GM15510 (cell line): Measurements from ENCODE around the gene IGF1R.

ENCODE experiments used
- POLR2A ChIP-seq: IDR thresholded peaks from 3 replicates; pipeline ENCODE4 v1.6.1; 2011; ENCODE audit warnings: borderline replicate concordance; ENCODE audit not compliant: insufficient read length; ENCODE audit errors: extremely low read depth

Gene IGF1R

DNA sequence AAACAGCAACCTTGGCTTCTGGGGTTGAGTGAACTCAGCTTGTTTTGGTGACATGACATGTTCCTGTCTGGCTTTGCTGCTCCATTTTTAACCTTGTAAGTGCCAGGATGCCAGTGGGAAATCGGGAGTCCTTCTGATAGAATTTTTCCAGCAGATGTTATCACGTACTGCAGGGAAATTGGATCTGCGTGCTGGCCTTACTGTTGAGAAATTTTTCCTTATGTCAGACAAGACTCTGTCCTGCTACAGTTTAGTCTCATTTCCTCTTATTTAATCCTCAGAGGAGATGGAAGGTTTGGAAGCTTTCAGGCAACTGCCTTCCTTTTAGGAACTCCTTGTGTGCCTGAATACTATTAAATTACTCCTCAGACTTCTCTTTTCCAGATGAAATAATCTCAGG lies 278.7 kb downstream of the IGF1R start:
- no peak for TF ChIP-seq POLR2A

DNA sequence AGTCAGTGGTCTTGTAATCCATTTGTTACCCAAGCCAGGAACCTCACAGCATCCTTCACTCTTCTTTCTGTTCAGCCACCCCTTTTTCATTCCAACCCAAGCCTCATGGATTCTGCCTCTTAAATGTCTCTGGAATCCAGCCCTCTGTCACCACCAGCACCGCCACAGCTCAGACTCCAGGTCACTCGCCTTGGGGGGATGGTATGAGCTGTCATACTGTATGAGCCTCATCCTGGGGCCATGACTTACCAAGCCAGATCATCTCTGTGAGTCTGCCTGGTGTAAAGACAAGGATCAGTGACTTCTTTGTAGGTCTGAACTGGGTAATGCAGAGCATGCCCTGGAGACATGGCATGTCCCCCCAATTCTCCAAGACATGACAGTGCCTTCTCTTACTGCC lies 279.7 kb downstream of the IGF1R start:
- TF ChIP-seq POLR2A: no peak

DNA sequence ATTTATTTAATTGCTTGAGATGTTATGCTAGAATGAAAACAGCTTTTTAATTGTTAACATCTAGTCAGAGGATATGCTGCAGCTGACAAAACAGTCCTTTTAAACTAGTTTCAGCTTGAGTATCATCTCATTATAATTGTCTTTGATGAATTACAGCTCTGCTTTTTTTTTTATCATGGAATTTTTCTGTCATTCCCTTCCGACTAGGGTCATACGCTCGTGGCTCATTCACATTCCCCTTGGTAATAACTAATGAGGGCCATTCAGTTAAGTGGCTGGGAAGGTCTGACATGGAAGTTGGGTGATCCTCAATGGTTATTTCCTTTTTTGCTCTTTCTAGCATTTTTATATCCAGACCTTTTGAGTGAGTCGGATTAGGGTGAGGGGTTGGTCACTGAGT lies 282.2 kb downstream of the IGF1R start:
- no peak for TF ChIP-seq POLR2A

DNA sequence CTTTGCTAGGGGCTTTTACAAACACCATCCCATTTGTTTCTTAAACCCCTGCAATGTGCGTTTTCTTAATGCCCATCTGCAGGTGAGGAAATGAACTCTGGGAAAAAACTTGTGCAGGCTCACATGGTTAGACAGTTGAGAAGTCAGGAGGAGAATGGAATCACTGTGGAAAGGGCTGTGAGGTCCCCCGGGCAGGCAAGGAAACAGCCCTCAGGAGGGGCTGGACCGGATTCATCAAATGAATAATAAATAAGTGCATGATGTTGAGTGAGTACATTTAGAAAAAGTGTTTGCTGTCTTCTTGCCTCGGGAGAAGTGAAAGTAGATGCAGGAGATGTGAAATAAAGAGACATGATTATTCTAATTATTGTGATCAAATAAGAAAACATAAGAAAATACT lies 282.7 kb downstream of the IGF1R start:
- no peak for TF ChIP-seq POLR2A

DNA sequence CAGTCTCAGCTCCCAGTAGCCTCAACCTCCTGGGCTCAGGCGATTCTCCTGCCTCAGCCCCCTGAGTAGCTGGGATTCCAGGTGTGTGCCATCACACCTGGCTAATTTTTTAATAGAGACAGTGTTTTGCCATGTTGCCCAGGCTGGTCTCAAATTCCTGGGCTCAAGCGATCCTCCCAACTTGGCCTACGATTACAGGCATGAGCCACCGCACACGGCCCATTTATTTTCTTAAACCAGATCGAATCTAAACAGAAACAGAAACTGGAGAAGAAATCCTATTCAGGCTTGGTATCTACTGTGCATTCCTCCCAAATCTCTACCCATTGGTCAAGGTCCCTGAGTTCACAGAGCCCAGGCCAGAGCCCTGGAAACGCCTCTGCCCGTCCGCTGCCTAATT lies 285.1 kb downstream of the IGF1R start:
- no peak for TF ChIP-seq POLR2A

DNA sequence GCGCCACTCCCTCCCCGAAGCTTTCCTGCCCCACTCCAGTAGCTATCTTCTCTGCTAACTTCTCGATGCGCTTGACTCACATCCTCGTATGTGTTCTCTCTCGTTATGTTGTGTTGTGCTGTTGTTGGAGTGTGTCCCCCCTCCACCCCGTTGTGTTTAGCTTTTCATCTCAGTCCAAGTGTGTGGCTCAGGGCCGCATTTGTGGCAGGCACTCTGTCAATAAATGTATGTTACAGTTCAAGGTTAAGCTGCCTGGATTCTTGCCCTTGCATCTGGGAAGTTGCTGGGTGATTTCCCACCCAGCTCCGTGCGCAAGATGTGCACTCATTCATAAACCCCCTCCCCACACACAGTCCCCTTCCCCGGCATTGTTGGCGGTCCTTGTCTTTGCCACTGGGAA lies 287.4 kb downstream of the IGF1R start:
- TF ChIP-seq POLR2A: no peak

DNA sequence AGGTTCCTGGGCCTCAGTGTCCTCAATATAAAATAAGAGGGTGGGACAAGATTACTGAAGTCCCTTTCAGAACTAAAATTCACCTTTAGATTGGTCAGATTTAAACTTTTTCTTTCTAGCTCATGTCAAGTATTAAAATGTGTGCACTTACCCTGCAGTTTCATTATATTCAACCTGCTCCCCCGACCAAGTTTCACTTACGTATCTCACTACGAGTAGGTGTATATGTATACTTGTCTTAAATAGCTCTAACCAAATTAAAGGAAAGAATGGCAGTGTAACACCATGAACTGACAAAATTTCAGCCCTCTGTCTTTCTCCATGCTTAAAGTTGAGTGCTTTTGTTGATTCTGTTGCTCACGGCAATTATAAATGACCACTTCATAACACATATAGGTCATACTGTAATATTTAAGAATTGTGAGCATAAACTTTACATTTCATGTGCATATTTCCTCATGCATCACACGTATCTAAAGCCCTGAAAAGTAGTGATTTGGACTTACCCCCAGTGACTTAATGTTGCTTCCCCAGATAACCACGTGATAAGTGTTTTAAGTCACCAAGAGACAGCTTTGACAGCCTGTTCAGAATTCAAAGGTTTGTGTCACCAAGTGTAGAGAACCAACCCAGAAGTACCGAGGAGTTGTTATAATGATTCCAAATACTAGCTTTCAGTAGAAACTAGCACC lies 289.2 kb downstream of the IGF1R start:
- TF ChIP-seq POLR2A: no peak

DNA sequence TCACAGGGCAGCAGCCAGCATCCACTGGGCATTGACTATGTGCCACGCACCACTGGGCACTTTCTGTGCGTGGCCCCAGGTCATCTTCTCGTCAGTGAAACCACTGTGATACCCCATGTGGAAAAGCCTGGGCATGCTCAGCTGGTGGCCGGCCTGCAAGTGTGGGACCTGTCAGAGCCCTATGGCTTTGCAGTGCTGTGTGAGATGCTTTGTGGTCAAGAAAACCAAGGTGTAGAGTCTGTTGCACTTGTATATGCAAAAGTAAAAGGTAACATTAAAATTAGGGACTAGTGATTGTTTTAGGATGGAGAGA lies 289.7 kb downstream of the IGF1R start:
- no peak for TF ChIP-seq POLR2A

DNA sequence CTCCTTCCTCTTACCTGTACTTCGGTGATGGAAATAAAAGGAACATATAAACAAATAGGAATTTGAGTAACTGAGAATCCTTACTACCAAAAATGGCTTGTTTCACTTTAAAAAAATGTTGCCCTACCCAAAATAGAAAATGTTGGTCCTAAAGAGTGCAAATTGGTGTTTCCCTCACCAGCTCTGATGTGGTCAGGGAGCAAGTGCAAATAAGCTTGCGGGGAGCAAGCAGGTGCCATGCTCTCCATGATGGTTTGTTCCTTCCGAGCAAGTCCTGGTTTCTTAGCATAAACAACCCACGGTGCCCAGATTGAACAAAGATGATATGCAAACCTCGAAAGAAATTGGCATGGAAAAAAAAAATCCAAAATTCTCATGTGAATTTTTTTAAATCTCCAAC lies 290.5 kb downstream of the IGF1R start:
- TF ChIP-seq POLR2A: no peak

DNA sequence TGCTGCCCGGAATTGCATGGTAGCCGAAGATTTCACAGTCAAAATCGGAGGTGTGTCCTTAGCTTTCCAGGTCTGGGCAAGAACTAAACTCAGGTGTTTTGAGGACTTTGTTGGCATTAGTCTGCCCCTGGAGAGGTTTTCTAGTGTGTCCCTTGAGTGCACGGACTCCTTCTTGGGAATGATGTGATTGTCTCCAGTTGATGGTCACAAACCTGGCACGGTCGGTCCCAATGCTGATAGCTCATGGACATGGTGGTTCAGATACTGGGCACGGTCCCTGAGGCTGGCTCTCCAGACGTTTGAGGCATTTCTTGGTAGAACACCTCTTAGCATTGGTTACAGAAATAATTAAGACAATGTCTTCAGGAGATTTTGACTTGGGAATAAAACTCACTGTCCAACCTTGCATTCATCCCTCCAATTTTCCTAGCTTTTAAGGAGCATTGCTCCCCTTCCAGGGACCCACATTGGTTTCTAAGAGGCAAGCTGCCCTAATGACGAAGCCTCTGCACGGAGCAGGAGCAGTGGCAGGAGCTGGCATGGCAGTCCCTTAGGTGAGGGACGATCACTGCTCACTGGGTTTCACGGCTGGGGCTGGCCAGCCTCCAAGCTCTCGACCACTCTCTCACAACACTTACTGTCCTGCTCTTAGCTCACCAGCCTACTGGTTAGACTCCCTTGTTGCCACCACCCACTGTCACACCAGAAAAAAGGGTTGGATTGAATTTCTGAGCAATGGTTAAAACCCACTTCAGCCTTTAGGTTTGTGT lies 291.2 kb downstream of the IGF1R start:
- TF ChIP-seq POLR2A: no peak

DNA sequence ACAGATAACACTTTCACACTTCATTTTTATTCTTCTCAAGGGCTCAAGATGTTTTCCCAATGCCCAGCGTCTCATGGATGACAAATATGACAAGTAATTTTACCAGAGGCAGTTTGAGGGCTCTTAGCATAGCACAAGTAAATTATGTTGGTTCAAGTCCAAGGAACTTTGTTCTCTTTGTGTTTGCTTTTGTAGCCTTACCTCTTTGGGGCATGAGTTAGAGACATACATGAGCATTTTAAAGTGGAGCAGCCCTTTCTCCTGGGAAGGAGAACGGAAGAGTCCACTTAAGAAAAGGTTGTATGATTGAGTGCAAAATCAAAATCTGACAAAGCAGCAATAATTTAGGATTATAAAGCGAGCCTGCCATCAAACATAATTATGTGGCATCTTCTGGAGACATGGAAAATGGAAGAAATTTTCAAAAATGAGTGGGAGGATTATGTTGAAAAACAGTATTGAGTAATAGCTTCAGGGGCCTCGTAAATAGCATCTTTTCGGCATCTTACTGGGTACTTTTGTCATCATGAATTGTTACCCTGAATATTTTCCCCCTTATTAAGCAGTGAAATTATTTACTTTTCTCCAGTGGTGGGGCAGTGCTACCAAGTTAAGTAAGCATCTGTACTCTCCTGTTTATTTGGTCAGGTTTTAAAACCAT lies 293.4 kb downstream of the IGF1R start:
- no peak for TF ChIP-seq POLR2A

DNA sequence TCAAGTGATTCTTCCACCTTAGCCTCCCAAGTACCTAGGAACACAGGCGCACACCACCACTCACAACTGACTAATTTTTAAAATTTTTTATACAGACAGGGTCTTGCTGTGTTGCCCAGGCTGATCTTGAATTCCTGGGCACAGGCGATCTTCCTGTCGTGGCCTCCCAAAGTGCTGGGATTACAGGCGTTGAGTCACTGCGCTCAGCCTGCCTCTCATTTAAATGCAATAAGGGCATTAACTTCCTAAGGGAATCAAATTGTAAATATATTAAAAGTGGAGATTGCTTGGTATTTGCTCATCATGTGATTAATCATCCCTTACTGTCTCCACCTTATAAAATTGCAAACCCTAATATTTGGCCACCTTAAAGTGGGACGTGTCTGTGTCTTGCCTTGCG lies 294.1 kb downstream of the IGF1R start:
- TF ChIP-seq POLR2A: no peak

DNA sequence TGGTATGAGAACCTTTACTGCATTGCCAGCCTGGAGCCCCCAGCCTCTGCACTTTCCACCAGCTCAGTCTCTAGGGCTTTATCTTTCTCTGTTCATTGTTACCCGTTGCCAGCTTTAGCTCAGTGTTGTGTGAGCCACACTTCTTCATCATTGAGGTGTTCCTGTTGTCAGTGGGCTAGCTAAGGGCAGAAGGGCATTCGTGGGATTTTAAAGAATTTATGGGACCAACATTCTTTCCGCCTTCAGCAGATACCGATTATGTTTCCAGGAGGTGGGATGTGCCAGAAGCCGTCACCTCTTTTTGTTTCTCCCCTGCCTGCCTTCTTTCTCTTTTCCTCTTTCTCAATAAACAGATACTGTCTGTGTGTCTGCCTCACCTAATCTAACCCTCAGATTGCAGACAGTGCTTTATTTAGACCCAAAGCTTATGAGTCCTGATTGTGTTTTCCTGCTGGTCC lies 294.7 kb downstream of the IGF1R start:
- TF ChIP-seq POLR2A: no peak

DNA sequence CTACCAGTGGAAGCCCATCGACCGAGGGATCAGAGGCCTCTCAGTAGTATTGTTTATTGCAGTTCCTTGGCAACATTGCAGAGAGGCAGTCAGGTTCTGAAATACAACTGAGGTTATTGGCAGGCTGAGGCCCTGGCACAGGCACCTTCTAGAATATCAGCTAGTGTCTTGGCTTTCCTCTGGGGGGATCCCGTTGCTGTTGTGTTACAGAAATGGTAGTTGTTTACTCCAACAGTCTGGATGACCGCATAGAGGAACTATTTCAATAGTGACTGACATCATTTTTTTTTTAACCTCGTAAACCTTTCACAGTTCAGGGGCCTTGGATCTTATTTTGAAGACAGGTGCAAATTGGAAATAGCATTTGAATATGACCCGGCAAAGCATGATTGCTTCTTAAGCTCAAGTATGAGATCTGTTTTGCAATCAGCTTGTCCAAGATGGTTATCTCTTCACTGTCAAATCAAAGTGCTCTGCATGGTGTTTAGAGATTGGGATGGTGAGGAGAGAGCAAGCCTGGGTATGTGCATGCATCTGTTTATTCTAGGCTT lies 295.3 kb downstream of the IGF1R start:
- TF ChIP-seq POLR2A: no peak
